Activated naive CD4-positive, alpha-beta T cell treated with anti-CD3 and anti-CD28 coated beads, Interleukin-2, amount 50 U/mL, for 16 hours (primary cell): ENCODE measurements around the gene LFNG.
"Not testable (repeated sequence)": the region's sequence is repeated elsewhere in the genome, so short reads cannot be mapped to it uniquely, and the experiment has no call there.

ENCODE experiments used
- DNase-seq: peaks from one replicate; pipeline ENCODE4 v3.0.0-alpha.2; 2020

The LFNG gene

DNA sequence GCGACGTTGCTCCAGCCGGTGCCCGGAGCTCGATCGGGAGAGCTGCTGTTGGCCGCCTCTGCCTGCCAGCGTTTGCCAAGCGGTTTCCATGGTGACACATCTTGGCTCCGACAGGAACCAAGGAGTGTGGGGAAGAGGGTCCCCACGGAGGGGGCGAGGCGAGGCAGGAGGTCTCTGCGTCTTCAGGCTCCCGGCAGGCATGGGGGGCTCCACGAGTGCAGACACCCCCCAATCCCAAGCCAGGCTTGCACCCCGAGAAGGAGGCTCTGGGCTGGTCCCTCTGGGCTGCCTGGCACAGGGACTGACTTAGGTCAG lies 12.2 kb downstream of the LFNG start:
- DNase-seq = not testable (repeated sequence)

GRCh38 chr7:2532199-2532772 lies 12.7 kb downstream of the LFNG start:
- DNase-seq = not testable (repeated sequence)

- not testable (repeated sequence) for DNase-seq
These were observed 13.2 kb downstream of the LFNG start for GRCh38 chr7:2532816-2533215.

DNA sequence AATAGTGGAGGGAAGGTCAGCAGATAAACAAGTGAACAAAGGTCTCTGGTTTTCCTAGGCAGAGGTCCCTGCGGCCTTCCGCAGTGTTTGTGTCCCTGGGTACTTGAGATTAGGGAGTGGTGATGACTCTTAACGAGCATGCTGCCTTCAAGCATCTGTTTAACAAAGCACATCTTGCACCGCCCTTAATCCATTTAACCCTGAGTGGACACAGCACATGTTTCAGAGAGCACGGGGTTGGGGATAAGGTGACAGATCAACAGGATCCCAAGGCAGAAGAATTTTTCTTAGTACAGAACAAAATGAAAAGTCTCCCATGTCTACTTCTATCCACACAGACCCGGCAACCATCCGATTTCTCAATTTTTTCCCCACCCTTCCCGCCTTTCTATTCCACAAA lies 14.0 kb downstream of the LFNG start:
- not testable (repeated sequence) for DNase-seq

DNA sequence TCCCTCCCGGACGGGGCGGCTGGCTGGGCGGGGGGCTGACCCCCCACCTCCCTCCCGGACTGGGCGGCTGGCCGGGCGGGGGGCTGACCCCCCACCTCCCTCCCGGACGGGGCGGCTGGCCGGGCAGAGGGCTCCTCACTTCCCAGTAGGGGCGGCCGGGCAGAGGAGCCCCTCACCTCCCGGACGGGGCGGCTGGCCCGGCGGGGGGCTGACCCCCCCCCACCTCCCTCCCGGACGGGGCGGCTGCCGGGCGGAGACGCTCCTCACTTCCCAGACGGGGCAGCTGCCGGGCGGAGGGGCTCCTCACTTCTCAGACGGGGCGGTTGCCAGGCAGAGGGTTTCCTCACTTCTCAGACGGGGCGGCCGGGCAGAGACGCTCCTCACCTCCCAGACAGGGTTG lies 14.6 kb downstream of the LFNG start:
- not testable (repeated sequence) for DNase-seq

DNA sequence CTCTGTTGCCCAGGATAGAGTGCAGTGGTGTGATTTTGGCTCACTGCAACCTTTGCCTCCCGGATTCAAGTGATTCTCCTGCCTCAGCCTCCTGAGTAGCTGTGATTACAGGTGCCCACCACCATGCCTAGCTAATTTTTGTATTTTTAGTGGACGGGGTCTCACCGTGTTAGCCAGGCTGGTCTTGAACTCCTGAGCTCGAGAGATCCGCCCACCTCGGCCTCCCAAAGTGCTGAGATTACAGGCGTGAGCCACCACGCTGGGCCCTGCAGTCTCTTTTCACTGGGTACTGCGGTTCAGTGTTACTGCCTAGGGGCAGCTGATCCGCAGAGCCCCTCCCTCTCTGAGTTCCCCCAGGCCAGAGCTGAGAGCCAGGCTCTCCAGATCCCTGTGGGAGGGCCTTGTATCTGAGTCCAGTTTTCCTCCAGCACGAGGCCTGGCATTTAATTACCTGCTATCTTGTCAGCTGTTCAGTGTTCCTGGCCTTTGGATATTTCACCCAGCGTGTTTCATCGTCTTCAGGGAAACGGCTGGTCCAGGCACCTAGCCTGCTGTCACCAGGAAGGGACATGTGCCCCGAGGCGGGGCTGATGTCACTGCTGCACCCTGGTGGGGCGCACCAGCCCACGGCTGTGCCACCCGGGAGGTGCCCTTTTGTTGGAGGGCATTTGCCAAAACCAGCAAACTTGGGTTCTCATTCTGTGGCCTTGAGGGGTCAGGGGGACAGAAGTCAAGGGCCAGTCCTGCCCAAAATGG lies 16.5 kb downstream of the LFNG start:
- not testable (repeated sequence) for DNase-seq

GRCh38 chr7:2537981-2538851 lies 18.6 kb downstream of the LFNG start:
- DNase-seq = no peak

- no peak for DNase-seq
These were observed 19.7 kb downstream of the LFNG start for GRCh38 chr7:2539031-2539911.

DNA sequence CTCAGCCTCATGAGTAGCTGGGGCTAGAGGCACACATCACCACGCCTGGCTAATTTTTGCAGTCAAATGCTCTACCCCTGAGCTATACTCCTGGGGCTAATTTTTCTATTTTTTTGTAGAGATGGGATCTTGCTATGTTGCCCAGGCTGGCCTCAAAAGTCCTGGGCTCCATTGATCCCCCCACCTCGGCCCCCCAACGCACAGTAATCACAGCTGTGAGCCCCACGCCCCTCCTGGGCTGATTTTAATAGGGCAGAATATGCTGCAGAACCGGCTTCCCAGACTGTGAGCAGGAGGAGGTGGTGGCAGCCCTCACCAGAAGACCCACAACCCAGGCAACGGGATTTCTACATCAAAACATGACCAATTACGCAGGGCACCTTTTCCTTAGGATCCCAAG lies 20.6 kb downstream of the LFNG start:
- no peak for DNase-seq

- DNase-seq = no peak
These were observed 21.1 kb downstream of the LFNG start for GRCh38 chr7:2540641-2541051.

DNA sequence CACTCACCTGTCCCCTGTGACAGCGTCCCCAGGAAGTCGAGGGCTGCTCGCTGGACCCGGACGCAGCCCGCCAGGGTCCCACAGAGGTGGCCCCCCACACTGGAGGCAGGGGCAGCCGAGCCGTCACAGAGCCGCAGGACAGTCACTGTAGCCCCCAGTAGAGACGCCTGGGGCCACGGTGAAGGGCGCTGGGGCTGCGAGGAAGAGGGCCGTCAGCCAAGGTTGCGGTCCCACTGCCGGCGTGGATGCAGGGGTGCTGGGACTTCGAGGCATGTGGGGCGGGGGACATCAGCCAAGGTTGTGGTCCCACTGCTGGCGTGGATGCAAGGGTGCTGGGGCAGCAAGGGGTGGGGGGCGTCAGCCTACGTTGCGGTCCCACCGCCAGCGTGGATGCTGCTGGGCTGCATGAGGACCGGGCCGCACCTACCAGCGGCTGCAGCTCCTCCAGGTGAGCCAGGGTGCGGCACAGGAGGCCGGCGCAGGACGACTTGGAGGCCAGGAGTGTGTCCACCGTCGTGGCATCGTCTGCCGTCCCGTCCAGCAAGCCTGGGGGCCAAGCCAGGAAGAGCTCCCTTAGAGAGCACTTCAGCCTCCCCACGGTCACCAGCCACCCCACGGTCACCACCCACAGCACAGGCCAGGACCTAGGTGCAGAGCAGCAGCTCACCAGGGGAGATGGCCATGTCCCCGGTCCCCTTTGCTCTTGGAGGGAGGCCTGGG lies 21.9 kb downstream of the LFNG start:
- no peak for DNase-seq

DNA sequence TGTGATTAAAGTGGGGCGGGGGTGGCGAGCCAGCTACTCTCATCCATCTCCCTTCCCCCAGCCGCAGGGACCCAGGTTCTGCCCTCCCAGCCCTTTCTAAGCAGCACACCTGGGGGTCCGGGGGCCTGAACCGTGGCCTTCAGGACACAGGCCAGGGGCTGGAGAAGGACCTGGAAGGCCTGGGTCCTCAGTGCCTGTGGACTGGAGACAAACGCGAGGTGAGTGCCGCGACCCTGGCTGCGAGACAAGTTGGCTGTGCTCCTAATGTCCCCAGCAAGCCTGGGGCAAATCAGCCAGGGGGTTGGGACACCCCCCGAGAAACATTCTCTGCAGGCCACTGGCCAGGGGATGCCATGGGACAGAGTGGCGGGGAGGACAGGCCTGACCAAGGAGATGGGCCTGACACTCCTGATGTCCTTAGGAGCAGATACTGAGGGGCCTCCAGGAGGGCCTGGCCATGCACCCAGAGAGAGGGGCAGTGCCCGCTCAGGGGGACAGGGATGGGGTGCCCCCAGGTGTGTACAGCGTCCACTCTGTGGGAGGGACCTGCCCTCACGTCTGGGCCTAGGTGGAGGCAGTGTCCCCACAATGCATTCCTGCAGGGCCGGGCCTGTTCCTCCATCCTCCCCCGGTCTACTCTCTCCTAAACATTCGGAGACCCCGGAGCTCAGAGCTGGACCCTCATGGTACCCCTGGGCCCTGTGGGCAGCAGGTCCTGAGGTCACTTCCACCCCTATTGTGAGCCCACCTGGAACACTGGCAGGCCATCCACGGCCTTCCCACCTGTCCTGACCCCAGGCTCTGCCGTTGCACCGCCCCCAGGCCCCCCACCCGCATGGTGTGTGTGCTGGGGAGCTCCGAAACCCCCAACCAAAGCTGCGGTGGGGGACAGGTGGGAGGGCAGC lies 22.7 kb downstream of the LFNG start:
- DNase-seq = no peak

DNA sequence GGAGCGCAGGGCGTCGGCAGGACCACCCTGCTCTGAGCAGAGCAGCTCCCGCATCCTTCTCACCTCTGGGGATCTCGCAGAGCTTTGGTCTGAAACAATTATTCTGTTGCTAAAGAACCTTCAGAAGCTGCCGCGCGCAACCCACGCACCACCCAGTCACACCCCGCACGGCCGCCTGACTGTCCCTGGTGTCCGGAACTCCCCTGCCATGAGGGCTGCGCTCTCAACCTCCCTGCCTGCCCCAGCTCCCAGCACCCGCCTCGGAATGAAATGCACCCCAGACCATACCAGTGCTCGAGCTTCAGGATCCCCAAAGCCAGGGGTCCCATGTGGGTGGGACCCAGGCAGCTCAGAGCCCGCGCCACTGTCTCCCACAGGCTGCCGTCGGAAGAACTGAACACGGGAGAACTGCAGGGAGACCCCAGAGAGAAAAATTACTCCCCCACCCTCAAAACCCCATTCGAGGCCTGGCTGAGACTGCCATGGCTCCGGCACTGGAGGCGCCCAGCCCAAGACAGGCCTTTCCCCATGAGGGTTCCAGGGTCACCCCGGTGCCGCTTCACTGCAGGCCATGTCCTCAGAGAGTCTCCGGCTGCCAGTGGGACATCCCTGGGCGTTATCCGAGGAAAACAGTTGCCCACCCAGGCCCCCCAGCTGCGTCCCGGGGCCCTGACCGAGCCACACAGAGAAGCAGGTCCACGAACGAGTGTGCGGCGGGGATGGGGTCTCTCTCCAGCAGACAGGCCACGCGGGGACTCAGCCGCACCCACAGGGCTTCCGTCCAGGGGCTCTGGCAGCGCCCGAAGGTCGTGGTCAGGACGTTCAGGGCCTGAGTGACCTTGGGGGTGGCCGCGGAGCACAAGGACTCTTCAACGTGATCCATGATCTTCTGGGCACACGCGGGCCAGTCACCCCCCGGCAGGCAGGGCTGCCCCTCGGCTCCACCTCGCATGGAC lies 23.6 kb downstream of the LFNG start:
- DNase-seq = no peak

- DNase-seq = no peak
These were observed 25.1 kb downstream of the LFNG start for GRCh38 chr7:2544541-2545188.

DNA sequence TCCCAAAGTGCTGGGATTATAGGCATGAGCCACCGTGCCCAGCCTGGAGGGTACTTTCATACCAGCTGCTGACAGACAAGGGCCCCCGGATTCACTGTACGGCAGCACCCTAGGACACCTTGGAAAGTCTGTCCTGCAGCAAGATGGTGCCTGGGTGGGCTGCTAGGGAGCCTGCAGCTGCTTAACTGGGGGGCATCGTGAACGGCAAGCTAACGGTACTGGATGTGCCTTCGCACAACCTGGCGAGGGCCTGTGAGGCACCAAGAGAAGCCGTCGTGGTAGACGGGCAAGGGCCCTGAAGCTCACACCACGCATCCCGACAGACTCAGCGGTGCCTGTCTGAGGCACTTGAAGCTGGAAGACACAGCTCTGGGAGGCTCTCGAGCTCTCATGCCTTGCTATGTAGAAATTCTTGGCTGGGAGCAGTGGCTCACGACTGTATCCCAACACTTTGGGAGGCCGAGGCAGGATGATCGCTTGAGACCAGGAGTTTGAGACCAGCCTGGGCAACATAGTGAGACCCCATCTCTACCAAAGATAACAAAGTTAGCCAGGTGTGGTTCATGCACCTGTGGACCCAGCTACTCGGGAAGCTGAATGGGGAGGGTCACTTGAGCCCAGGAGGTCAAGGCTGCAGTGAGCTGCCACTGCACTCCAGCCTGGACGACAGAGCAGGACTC lies 26.3 kb downstream of the LFNG start:
- DNase-seq = no peak

- DNase-seq = no peak
These were observed 27.4 kb downstream of the LFNG start for GRCh38 chr7:2546776-2547586.

GRCh38 chr7:2551418-2551817 lies 31.8 kb downstream of the LFNG start:
- no peak for DNase-seq

DNA sequence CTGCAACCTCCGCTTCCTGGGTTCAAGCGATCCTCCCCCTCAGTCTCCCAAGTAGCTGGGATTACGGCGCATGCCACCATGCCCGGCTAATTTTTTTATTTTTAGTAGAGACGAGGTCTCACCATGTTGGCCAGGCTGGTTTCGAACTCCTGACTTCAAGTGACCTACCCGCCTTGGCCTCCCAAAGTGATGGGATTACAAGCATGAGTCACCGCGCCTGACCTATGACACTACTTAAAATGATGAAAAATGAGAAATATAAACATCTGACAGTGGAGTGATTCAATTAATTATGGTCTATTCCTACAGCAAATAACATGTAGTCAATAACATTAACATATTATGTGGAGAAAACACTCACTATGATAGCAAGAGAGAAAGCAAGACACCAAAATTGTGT lies 33.5 kb downstream of the LFNG start:
- DNase-seq = no peak
